K562 (cell line): ENCODE measurements around the gene AFAP1. TPM values are rescaled to one million over a fixed set of nuclear protein-coding genes. Genes with fewer than 3 reads are reported as not detected.

Experiments used
- ATAC-seq: fragments of 200-7000 bp; cut with Tn5 transposase; 3 replicates; pipeline ENCODE4 v1.9.1; 2020; ENCODE audit warnings: moderate library complexity
- BruUV-seq: library from RNA; stranded (reverse); fragments of 400-500 nt; replicated peaks from 2 replicates; lab custom pipeline; 2021; lab: Mats Ljungman, UMichigan
- CTCF ChIA-PET: fragments of 300-600 bp; formaldehyde crosslinking; extraction: SDS; loops from one replicate; lab custom pipeline; 2021; ENCODE audit warnings: low intra/inter-chr PET ratio; lab: Yijun Ruan, JAX
- POLR2A ChIA-PET: fragments of 300-600, 350-650 bp; sonication (Branson Sonifier 250); formaldehyde crosslinking; extraction: SDS; loops from one replicate; lab custom pipeline; 2021; ENCODE audit warnings: antibody characterized with exemption, inconsistent platforms; lab: Yijun Ruan, JAX
- DNase-seq, 4 experiments: peaks; one replicate each; pipeline versions ENCODE4 v3.0.0 to v3.0.0-alpha.2; 2011 to 2018; ENCODE audit warnings: low spot score in 3 of 4, mixed read lengths in 3 of 4; ENCODE audit errors: extremely low read depth in 1 of 4
- FAIRE-seq: peaks from 2 replicates; lab custom pipeline; 2011; peaks lifted over from hg19 to GRCh38; lab: Jason Lieb, UNC
- H2AFZ ChIP-seq: 2 replicates; pipeline ENCODE4 v1.6.0; 2011; ENCODE audit warnings: low read depth, low read length, control low read depth, inconsistent platforms
- H3K27ac ChIP-seq: fragments of 200-600 bp; 3 replicates; pipeline ENCODE4 v1.8.0; 2011; ENCODE audit warnings: low read depth, mild to moderate bottlenecking, control low read depth, inconsistent platforms, low read length, moderate library complexity, mixed read lengths; ENCODE audit errors: extremely low read depth
- H3K27me3 ChIP-seq, 2 experiments: fragments of 300-600 bp in 1 of 2; 2 replicates in 1 of 2; 3 replicates in 1 of 2; pipeline versions ENCODE4 v1.6.0 to v1.8.0; 2011; ENCODE audit warnings: inconsistent platforms in 2 of 2, low read length in 2 of 2, mild to moderate bottlenecking in 1 of 2, mixed read lengths in 1 of 2, moderate library complexity in 1 of 2; ENCODE audit not compliant: control insufficient read depth in 2 of 2, insufficient read depth in 2 of 2
- H3K36me3 ChIP-seq: fragments of 300-600 bp; 3 replicates; pipeline ENCODE4 v1.8.0; 2011; ENCODE audit warnings: mild to moderate bottlenecking, low read length, inconsistent platforms; ENCODE audit not compliant: control insufficient read depth, insufficient read depth
- H3K4me1 ChIP-seq, 2 experiments: fragments of 200-600 bp in 1 of 2; replicated peaks in 1 of 2; 2 replicates in 1 of 2; 3 replicates in 1 of 2; pipeline versions ENCODE4 v1.5.1 to v1.8.0; 2011; ENCODE audit warnings: inconsistent platforms in 2 of 2, low read length in 2 of 2, mild to moderate bottlenecking in 1 of 2, mixed read lengths in 1 of 2, moderate library complexity in 1 of 2; ENCODE audit not compliant: control insufficient read depth in 2 of 2, insufficient read depth in 2 of 2
- H3K4me2 ChIP-seq: 2 replicates; pipeline ENCODE4 v1.6.1; 2011; ENCODE audit warnings: low read length, control low read depth, inconsistent platforms, mixed read lengths; ENCODE audit not compliant: insufficient read depth
- H3K4me3 ChIP-seq: fragments of 200-600 bp; sonication (generic), shearing (Covaris generic); 2 replicates; pipeline ENCODE4 v1.5.1; 2016; ENCODE audit warnings: control low read depth, inconsistent platforms
- H3K79me2 ChIP-seq: fragments of 200-600 bp; 3 replicates; pipeline ENCODE4 v1.8.0; 2011; ENCODE audit warnings: low read length, inconsistent platforms; ENCODE audit not compliant: control insufficient read depth, insufficient read depth
- H3K9ac ChIP-seq, 2 experiments: 2 replicates each; pipeline versions ENCODE4 v1.6.0 to v1.6.1; 2011; ENCODE audit warnings: low read depth in 2 of 2, low read length in 2 of 2, control low read depth in 1 of 2, inconsistent platforms in 1 of 2, mild to moderate bottlenecking in 1 of 2, mixed read lengths in 1 of 2; ENCODE audit not compliant: insufficient read depth in 1 of 2
- H3K9me1 ChIP-seq: one replicate; pipeline ENCODE4 v1.6.0; 2011; ENCODE audit warnings: inconsistent platforms, mild to moderate bottlenecking, low read length, moderate library complexity; ENCODE audit not compliant: control insufficient read depth, insufficient read depth
- H3K9me3 ChIP-seq: replicated peaks from 2 replicates; pipeline ENCODE4 v1.5.1; 2011; ENCODE audit warnings: low read depth, low read length, inconsistent platforms; ENCODE audit not compliant: control insufficient read depth, insufficient read depth
- H4K20me1 ChIP-seq: replicated peaks from 2 replicates; pipeline ENCODE4 v1.6.1; 2011; ENCODE audit warnings: low read length, inconsistent platforms, mixed read lengths; ENCODE audit not compliant: control insufficient read depth, insufficient read depth
- BRD9 ChIP-seq: fragments of 450-650 bp; IDR thresholded peaks from 2 replicates; pipeline ENCODE4 v1.6.1; 2018; ENCODE audit warnings: low read depth; ENCODE audit not compliant: partially characterized antibody
- BRF2 ChIP-seq: IDR thresholded peaks from 3 replicates; pipeline ENCODE4 v1.6.1; 2011; ENCODE audit warnings: borderline replicate concordance, mild to moderate bottlenecking; ENCODE audit not compliant: insufficient read length, insufficient read depth
- FOXP4 ChIP-seq: sonication (generic); formaldehyde crosslinking; IDR thresholded peaks from 2 replicates; pipeline ENCODE4 v1.8.0; 2022; ENCODE audit warnings: mild to moderate bottlenecking, missing genetic modification reagents, borderline replicate concordance
- LARP7 ChIP-seq: fragments of 450-650 bp; IDR thresholded peaks from 2 replicates; pipeline ENCODE4 v1.6.1; 2016
- MNT ChIP-seq, 2 experiments: fragments of 450-650 bp; conservative IDR thresholded peaks; 2 replicates each; pipeline ENCODE4 v1.6.1; 2017; ENCODE audit warnings: mild to moderate bottlenecking in 2 of 2, moderate library complexity in 2 of 2
- PHTF2 ChIP-seq: fragments of 250-450 bp; sonication (Bioruptor Pico); IDR thresholded peaks from 2 replicates; pipeline ENCODE4 v1.5.0; 2021; ENCODE audit warnings: mild to moderate bottlenecking
- RB1 ChIP-seq: fragments of 450-650 bp; IDR thresholded peaks from 2 replicates; pipeline ENCODE4 v1.6.1; 2017; ENCODE audit warnings: low read depth, mild to moderate bottlenecking
- RNF2 ChIP-seq: sonication (generic); IDR thresholded peaks from 2 replicates; pipeline ENCODE4 v1.6.1; 2016
- SIRT6 ChIP-seq: IDR thresholded peaks from one replicate; pipeline ENCODE4 v1.6.1; 2012; ENCODE audit warnings: low read depth, mild to moderate bottlenecking, control low read depth, inconsistent platforms, low read length, moderate library complexity
- TFAP4 ChIP-seq: sonication (generic); formaldehyde crosslinking; IDR thresholded peaks from 2 replicates; pipeline ENCODE4 v1.8.0; 2022; ENCODE audit warnings: missing genetic modification reagents, mild to moderate bottlenecking, moderate library complexity, borderline replicate concordance
- THRB ChIP-seq: fragments of 450-650 bp; formaldehyde crosslinking; conservative IDR thresholded peaks from 2 replicates; pipeline ENCODE4 v1.4.0; 2022; ENCODE audit warnings: mild to moderate bottlenecking, missing genetic modification characterization
- YY1 ChIP-seq, 3 experiments: IDR thresholded peaks; 2 replicates each; pipeline ENCODE4 v1.6.1; 2011; ENCODE audit warnings: low read length in 2 of 3, mild to moderate bottlenecking in 2 of 3, moderate library complexity in 2 of 3, borderline replicate concordance in 1 of 3, control low read depth in 1 of 3, low read depth in 1 of 3; ENCODE audit not compliant: insufficient read depth in 3 of 3, insufficient replicate concordance in 2 of 3, control insufficient read depth in 1 of 3, insufficient read length in 1 of 3; ENCODE audit errors: extremely low read depth in 1 of 3
- ZNF717 ChIP-seq: fragments of 250-450 bp; sonication (Bioruptor Pico); IDR thresholded peaks from 2 replicates; pipeline ENCODE4 v1.5.0; 2021
- WGBS: fragments of 100-300 bp; shearing (Covaris generic); methylation state at CpG from one replicate; pipeline ENCODE4 v1.1.6; 2016; ENCODE audit warnings: low coverage, mixed read lengths; ENCODE audit not compliant: insufficient coverage; ENCODE audit errors: missing lambda C conversion rate; 5-methylcytosine and 5-hydroxymethylcytosine counted together
- in situ Hi-C: fragments of 300-500 bp; cut with MboI; formaldehyde crosslinking; loops from 4 replicates; pipeline ENCODE4 v1.15.0; 2018; ENCODE audit warnings: inconsistent platforms, mixed read lengths
- intact Hi-C: fragments of 100-400 bp; cut with micrococcal nuclease; formaldehyde crosslinking; loops from 2 replicates; pipeline ENCODE4 v1.14.2; 2022
- polyA plus RNA-seq, 8 experiments: library from polyadenylated mRNA; depleted of rRNA in 4 of 8; stranded (reverse) in 5 of 8; unstranded in 3 of 8; fragments of >200 nt; fragmentation: Nextera tagmentation in 2 of 8; fragmentation: Illumina TruSeq in 1 of 8; extraction: Ambion mirVana in 2 of 8; extraction: Trizol in 1 of 8; gene quantifications; 2 replicates each; pipeline versions ENCODE4 v1.2.1 to v1.2.3, GENCODE V29; 2011 to 2014; ENCODE audit warnings: inconsistent platforms in 1 of 8, missing spikeins in 1 of 8
- total RNA-seq, 7 experiments: library from RNA; depleted of rRNA in 6 of 7; stranded (reverse); fragments of >200 nt in 6 of 7; fragmentation: Illumina TruSeq in 2 of 7; extraction: Trizol in 2 of 7; gene quantifications; 2 replicates each; pipeline versions ENCODE4 v1.2.1 to v1.2.3, GENCODE V29; 2011 to 2021; ENCODE audit warnings: low replicate concordance in 1 of 7

AFAP1 gene
- total and polyA plus RNA-seq, 9 of the 15 experiments (the other 6 are each of a cell fraction or from before 2014, with no cell fraction given), result 0.07 to 0.42 (median 0.12) TPM; not detected in 1

GRCh38 chr4:7904952-7905915, 34.4 kb downstream of the AFAP1 start:
- DNase-seq (no peak), ATAC-seq (no peak), FAIRE-seq (no peak)
- Histone ChIP-seq H2AFZ (no peak overlapping the region), H3K4me1 (no peaks in the 10 kb centered on the region), H3K36me3 (no peaks in the 10 kb centered on the region), H3K79me2 (no peaks in the 10 kb centered on the region), H3K9me3 (no peaks in the 10 kb centered on the region), H3K9ac (no peak overlapping the region), H3K4me3 (no peak overlapping the region), H3K4me2 (no peak overlapping the region), H3K27ac (no peak overlapping the region), H3K9me1 (no peaks in the 10 kb centered on the region), H3K27me3 (peaks cover 29 to 52% of the 10 kb centered on the region in 2 experiments), H4K20me1 (0 out of 2 replicates have a peak, but pooled peaks cover 4% of the 10 kb centered on the region)
- ChIA-PET CTCF (no interaction called here), POLR2A (no interaction called here)
- intact Hi-C loops, result no loop called here
- in situ Hi-C loops, result no loop called here
- no TSS peak for BruUV-seq
- 0% methylated on average over 10 of the region's 10 CpGs for WGBS
- no peak for TF ChIP-seq PHTF2
- no peak for TF ChIP-seq SIRT6
- no peak for TF ChIP-seq LARP7
- TF ChIP-seq BRF2, result no peak
- TF ChIP-seq THRB (CRISPR knock-in tag), result no peak
- no peak for TF ChIP-seq FOXP4 (CRISPR knock-in tag)
- no peak for TF ChIP-seq ZNF717 (CRISPR knock-in tag)
- TF ChIP-seq YY1 (IDR thresholded peaks at IDR 0.05; ENCODE audit: borderline replicate concordance in 1 of 3, control insufficient read depth in 1 of 3, extremely low read depth in 1 of 3, insufficient read depth in 3 of 3, insufficient read length in 1 of 3, insufficient replicate concordance in 2 of 3, low read depth in 1 of 3, low read length in 2 of 3), result no peak
- TF ChIP-seq TFAP4 (CRISPR knock-in tag), result no peak
- TF ChIP-seq BRD9, result no peak
- TF ChIP-seq MNT (conservative IDR thresholded peaks at IDR 0.05), result no peak
- no peak for TF ChIP-seq RNF2
- no peak for TF ChIP-seq RB1
